Nephron (organoid): ENCODE data around the gene TNFRSF25.
A peak's percentile ranks its signal among the peaks of the same experiment; 100 is the strongest.

ENCODE experiments used
- H3K27ac Mint-ChIP-seq, 3 experiments: 2 replicates each; pipeline ENCODE4 v1.8.0; 2020; ENCODE audit warnings: mixed read lengths in 3 of 3, mild to moderate bottlenecking in 2 of 3, moderate library complexity in 1 of 3
- H3K27me3 Mint-ChIP-seq: 2 replicates; pipeline ENCODE4 v1.8.0; 2021; ENCODE audit warnings: low read depth, mild to moderate bottlenecking, moderate library complexity, mixed read lengths
- H3K36me3 Mint-ChIP-seq: 2 replicates; pipeline ENCODE4 v1.8.0; 2020; ENCODE audit warnings: low read depth, mixed read lengths
- H3K4me1 Mint-ChIP-seq: 2 replicates; pipeline ENCODE4 v1.8.0; 2020; ENCODE audit warnings: mixed read lengths
- H3K4me3 Mint-ChIP-seq, 3 experiments: 2 replicates each; pipeline ENCODE4 v1.8.0; 2020; ENCODE audit warnings: mild to moderate bottlenecking in 3 of 3, mixed read lengths in 3 of 3, moderate library complexity in 2 of 3
- H3K9me3 Mint-ChIP-seq: 2 replicates; pipeline ENCODE4 v1.8.0; 2020; ENCODE audit warnings: mixed read lengths
- CTCF ChIP-seq, 3 experiments: fragments of 200-600 bp; sonication (generic); IDR thresholded peaks; one replicate each; pipeline ENCODE4 v1.5.0; 2021; ENCODE audit warnings: antibody characterized with exemption in 3 of 3; ENCODE audit not compliant: unreplicated experiment in 3 of 3

Gene TNFRSF25

GRCh38 chr1:6483761-6484117, 17.8 kb upstream of the TNFRSF25 start:
- H3K27me3 Mint-ChIP-seq, result peaks cover 13% of the 10 kb centered on the region
- H3K4me3 Mint-ChIP-seq, result peak overlapping the region; percentile 79 to 92 (median 86)
- no peak for TF ChIP-seq CTCF (IDR thresholded peaks at IDR 0.05; ENCODE audit: unreplicated experiment in 3 of 3)
- H3K36me3 Mint-ChIP-seq, result no peaks in the 10 kb centered on the region
- no peaks in the 10 kb centered on the region for H3K9me3 Mint-ChIP-seq
- H3K4me1 Mint-ChIP-seq, result peaks cover 17% of the 10 kb centered on the region
- peak overlapping the region in 1 of 3 experiments; percentile 59 for H3K27ac Mint-ChIP-seq

- H3K36me3 Mint-ChIP-seq, result no peaks in the 10 kb centered on the region
- peaks cover 11% of the 10 kb centered on the region for H3K27me3 Mint-ChIP-seq
Measured at GRCh38 chr1:6483017-6483760, 17.2 kb upstream of the TNFRSF25 start.

GRCh38 chr1:6481820-6482219, 15.8 kb upstream of the TNFRSF25 start:
- H3K4me1 Mint-ChIP-seq, result peaks cover 12% of the 10 kb centered on the region
- no peaks in the 10 kb centered on the region for H3K9me3 Mint-ChIP-seq
- peak overlapping the region in 1 of 3 experiments; percentile 24 for H3K27ac Mint-ChIP-seq
- peak overlapping the region in 1 of 3 experiments; percentile 17 for H3K4me3 Mint-ChIP-seq
- TF ChIP-seq CTCF (IDR thresholded peaks at IDR 0.05; ENCODE audit: unreplicated experiment in 3 of 3), result no peak
- no peaks in the 10 kb centered on the region for H3K36me3 Mint-ChIP-seq
- H3K27me3 Mint-ChIP-seq, result peaks cover 6% of the 10 kb centered on the region

More at GRCh38 chr1:6483017-6483760, 17.2 kb upstream of the TNFRSF25 start:
- no peak for TF ChIP-seq CTCF (IDR thresholded peaks at IDR 0.05; ENCODE audit: unreplicated experiment in 3 of 3)
- no peaks in the 10 kb centered on the region for H3K9me3 Mint-ChIP-seq
- H3K27ac Mint-ChIP-seq, result no peak overlapping the region
- peak overlapping the region; percentile 13 to 54 (median 37) for H3K4me3 Mint-ChIP-seq
- peaks cover 16% of the 10 kb centered on the region for H3K4me1 Mint-ChIP-seq

- no peaks in the 10 kb centered on the region for H3K9me3 Mint-ChIP-seq
- H3K36me3 Mint-ChIP-seq, result peaks cover 7% of the 10 kb centered on the region
- peaks cover 8% of the 10 kb centered on the region for H3K4me1 Mint-ChIP-seq
- H3K27me3 Mint-ChIP-seq, result no peaks in the 10 kb centered on the region
- no peak for TF ChIP-seq CTCF (IDR thresholded peaks at IDR 0.05; ENCODE audit: unreplicated experiment in 3 of 3)
- peak overlapping the region in 2 of 3 experiments; percentile 28 to 87 for H3K27ac Mint-ChIP-seq
- H3K4me3 Mint-ChIP-seq, result no peak overlapping the region
Measured at GRCh38 chr1:6477039-6477820, 11.3 kb upstream of the TNFRSF25 start.

- Mint-ChIP-seq H3K9me3 (no peaks in the 10 kb centered on the region), H3K36me3 (peaks cover 7% of the 10 kb centered on the region), H3K27me3 (no peaks in the 10 kb centered on the region), H3K4me1 (peaks cover 8% of the 10 kb centered on the region), H3K27ac (peak overlapping the region in 1 of 3 experiments; percentile 87), H3K4me3 (no peak overlapping the region)
- TF ChIP-seq CTCF (IDR thresholded peaks at IDR 0.05; ENCODE audit: unreplicated experiment in 3 of 3), result no peak
Measured at GRCh38 chr1:6476483-6476882, 10.5 kb upstream of the TNFRSF25 start.
